Transverse colon (tissue), 3 donors: ENCODE data around the gene BRF1.

Source experiments
- POLR2A ChIP-seq: fragments of 450-650 bp; IDR thresholded peaks from one replicate; pipeline ENCODE4 v1.6.1; 2016; ENCODE audit warnings: antibody characterized with exemption, mild to moderate bottlenecking, moderate library complexity
- TF ChIP-seq, protein P1 (sequence below), 5 experiments: fragments of 200-600 bp in 3 of 5; fragments of 450-650 bp in 2 of 5; sonication (generic) in 3 of 5; IDR thresholded peaks; 1 replicate in 2 of 5; 2 replicates in 3 of 5; pipeline ENCODE4 v1.5.1; 2016 to 2017; ENCODE audit warnings: antibody characterized with exemption in 5 of 5, inconsistent platforms in 3 of 5, mild to moderate bottlenecking in 2 of 5, moderate library complexity in 1 of 5

GRCh38 chr14:105187935-105188524 lies 112.8 kb downstream of the BRF1 start:
- TF ChIP-seq, protein P1, sequence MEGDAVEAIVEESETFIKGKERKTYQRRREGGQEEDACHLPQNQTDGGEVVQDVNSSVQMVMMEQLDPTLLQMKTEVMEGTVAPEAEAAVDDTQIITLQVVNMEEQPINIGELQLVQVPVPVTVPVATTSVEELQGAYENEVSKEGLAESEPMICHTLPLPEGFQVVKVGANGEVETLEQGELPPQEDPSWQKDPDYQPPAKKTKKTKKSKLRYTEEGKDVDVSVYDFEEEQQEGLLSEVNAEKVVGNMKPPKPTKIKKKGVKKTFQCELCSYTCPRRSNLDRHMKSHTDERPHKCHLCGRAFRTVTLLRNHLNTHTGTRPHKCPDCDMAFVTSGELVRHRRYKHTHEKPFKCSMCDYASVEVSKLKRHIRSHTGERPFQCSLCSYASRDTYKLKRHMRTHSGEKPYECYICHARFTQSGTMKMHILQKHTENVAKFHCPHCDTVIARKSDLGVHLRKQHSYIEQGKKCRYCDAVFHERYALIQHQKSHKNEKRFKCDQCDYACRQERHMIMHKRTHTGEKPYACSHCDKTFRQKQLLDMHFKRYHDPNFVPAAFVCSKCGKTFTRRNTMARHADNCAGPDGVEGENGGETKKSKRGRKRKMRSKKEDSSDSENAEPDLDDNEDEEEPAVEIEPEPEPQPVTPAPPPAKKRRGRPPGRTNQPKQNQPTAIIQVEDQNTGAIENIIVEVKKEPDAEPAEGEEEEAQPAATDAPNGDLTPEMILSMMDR (IDR thresholded peaks at IDR 0.05) = peak in 4 of 5 experiments; percentile 20 to 41 (median 31)
- no peak for TF ChIP-seq POLR2A
